Right atrium auricular region (tissue), 2 donors: Measurements from ENCODE around the gene GTF2H4. TPM values are rescaled to one million over a fixed set of nuclear protein-coding genes. Genes with fewer than 3 reads are reported as not detected.

Experiments used
- DNase-seq: peaks from one replicate; pipeline ENCODE4 v3.0.0-alpha.2; 2019; ENCODE audit warnings: low spot score
- H3K27ac ChIP-seq, 2 donors: fragments of 200-600 bp; sonication (generic); 1 replicate in 1 of 2; 2 replicates in 1 of 2; pipeline ENCODE4 v1.5.1; 2016 to 2019
- H3K27me3 ChIP-seq, 2 donors: fragments of 200-600 bp; sonication (generic); one replicate each; pipeline versions ENCODE4 v1.5.1 to v1.6.0; 2017 to 2019
- H3K36me3 ChIP-seq: fragments of 200-600 bp; sonication (generic); one replicate; pipeline ENCODE4 v1.5.1; 2016
- H3K4me1 ChIP-seq, 2 donors: fragments of 200-600 bp; sonication (generic); one replicate each; pipeline versions ENCODE4 v1.5.1 to v1.6.0; 2017 to 2019
- H3K4me3 ChIP-seq, 2 donors: fragments of 200-600 bp; sonication (generic); 1 replicate in 1 of 2; 2 replicates in 1 of 2; pipeline ENCODE4 v1.5.1; 2017 to 2019; ENCODE audit warnings: mild to moderate bottlenecking in 1 of 2, moderate library complexity in 1 of 2
- H3K9me3 ChIP-seq, 2 donors: fragments of 200-600 bp; sonication (generic); one replicate each; pipeline ENCODE4 v1.5.1; 2019
- CTCF ChIP-seq, 2 donors: fragments of 200-600 bp; sonication (generic); IDR thresholded peaks; one replicate each; pipeline ENCODE4 v1.5.1; 2019; ENCODE audit warnings: antibody characterized with exemption in 2 of 2
- total RNA-seq, 2 donors: library from RNA; depleted of rRNA; stranded (reverse); fragments of >200 nt; gene quantifications; one replicate each; pipeline ENCODE4 v1.1.0, GENCODE V29; 2016

The GTF2H4 gene
- total RNA-seq, 2 donors from 2014 or later = 3.6 to 4.0 TPM

GRCh38 chr6:30877419-30878262 lies 30.4 kb upstream of the GTF2H4 start:
- H3K4me3 ChIP-seq = peak overlapping the region; percentile 15 to 44
- peak overlapping the region; percentile 67 to 76 for H3K27ac ChIP-seq
- no peaks in the 10 kb centered on the region for H3K27me3 ChIP-seq
- TF ChIP-seq CTCF (IDR thresholded peaks at IDR 0.05) = peak; percentile 73 to 91
- H3K9me3 ChIP-seq = no peaks in the 10 kb centered on the region
- peaks cover 0 to 25% of the 10 kb centered on the region in 2 donors for H3K4me1 ChIP-seq
- no peaks in the 10 kb centered on the region for H3K36me3 ChIP-seq
- peak; percentile 96 for DNase-seq

DNA sequence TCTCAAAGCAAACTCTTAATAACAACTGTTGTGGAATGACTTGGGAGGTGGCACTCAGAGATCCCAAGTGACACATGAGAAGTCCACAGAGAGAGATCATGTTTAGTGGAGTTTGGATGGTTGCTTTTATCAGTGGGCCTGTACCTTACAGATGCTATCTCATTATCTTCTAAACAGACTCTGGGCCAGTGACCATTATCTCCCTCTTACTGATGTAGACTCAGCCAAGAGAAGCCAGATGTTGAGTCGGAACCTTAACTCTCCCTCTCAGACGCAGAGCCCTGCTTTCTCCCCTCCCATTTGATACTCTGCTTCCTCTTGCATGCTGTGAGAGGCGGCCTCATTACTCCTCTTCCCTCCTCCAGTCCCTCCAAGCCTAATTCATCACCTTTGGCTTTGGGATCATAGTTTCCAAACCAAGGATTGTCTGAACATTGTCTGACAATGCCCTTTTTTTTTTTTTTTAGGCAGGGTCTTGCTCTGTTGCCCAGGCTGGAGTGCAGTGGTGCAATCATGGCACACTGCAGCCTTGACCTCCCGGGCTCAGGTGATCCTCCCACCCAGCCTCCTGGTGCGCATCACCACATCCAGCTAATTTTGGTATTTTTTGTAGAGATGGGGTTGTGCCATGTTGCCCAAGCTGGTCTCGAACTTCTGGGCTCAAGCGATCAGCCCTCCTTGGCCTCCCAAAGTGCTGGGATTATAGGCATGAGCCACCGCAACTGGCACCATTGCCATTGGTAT lies 28.2 kb upstream of the GTF2H4 start:
- Histone ChIP-seq H3K9me3 (no peaks in the 10 kb centered on the region), H3K27me3 (no peaks in the 10 kb centered on the region), H3K4me3 (no peak overlapping the region), H3K27ac (no peak overlapping the region), H3K36me3 (no peaks in the 10 kb centered on the region), H3K4me1 (peaks cover 0 to 42% of the 10 kb centered on the region in 2 donors)
- DNase-seq = no peak
- TF ChIP-seq CTCF (IDR thresholded peaks at IDR 0.05) = no peak

DNA sequence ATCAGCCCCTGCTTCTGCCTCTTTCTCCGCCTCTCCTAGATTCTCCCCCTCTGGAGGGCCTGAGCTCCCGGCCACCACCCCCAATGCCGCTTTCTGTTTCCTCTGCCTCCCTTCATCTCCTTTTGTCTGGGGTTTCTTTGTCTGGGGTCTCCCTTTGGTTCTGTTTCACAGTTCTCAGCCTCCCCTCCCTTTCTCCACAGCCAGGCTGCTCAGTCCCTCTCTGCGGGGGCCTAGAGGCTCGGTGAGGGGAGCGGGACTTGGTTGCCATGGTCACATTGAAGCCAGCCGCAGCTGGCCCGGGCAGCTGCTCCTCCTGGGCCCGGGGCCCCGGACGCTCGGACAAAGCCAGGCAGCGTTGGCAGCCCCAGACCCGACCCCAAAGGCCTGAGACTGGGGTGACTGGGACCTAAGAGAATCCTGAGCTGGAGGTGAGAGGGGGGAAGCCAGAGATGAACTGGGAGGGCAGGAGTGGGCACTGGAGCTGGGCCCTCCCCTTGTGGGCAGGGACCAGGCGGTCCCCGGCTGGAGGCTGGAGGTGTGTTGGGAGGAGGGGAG lies 27.2 kb upstream of the GTF2H4 start:
- TF ChIP-seq CTCF (IDR thresholded peaks at IDR 0.05) = no peak
- Histone ChIP-seq H3K36me3 (no peaks in the 10 kb centered on the region), H3K9me3 (no peaks in the 10 kb centered on the region), H3K4me1 (peaks cover 0 to 51% of the 10 kb centered on the region in 2 donors), H3K27ac (no peak overlapping the region), H3K4me3 (no peak overlapping the region), H3K27me3 (no peaks in the 10 kb centered on the region)
- no peak for DNase-seq

DNA sequence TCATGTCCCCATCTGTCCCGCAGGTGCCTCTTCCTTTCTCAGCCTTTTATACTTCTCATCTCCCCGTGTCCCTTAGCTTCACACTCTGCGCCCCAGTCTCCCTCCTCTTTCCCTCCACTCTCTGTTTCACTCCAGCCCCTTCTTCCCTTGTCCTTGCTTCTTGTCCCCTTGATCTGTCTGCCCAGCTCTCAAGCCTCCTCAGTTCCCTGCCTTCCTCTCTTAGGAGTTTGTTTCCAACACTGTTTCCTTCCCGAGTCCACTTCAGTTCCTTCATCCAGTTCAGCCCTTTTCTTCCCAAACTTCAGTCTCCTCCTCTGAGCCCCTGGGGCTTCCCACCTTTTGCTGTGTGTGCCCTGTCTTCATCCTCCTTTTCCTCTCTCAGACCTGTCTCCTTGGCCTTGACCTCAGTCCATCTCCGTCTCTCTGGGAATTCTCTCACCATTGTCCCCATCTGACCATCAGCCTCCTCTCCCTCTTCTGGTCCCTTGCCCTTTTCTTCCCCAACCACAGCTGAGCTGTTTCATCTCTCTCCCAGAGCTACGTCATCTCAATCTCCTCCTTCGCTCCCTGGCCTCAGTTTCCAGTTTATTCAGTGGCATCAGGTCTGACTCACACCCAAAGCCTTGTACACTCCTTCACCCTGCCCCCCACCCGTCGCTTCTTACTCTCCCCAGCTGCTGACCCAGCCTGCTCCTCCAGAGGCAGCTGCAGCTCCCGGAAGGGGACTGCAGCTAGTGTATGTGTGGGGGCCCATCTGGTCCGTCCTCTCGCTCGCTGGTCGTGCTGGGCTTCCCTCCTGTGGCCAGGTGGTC lies 26.4 kb upstream of the GTF2H4 start:
- peaks cover 0 to 58% of the 10 kb centered on the region in 2 donors for H3K4me1 ChIP-seq
- DNase-seq = no peak
- TF ChIP-seq CTCF (IDR thresholded peaks at IDR 0.05) = no peak

GRCh38 chr6:30882204-30882758 lies 25.7 kb upstream of the GTF2H4 start:
- Histone ChIP-seq H3K27me3 (no peaks in the 10 kb centered on the region), H3K36me3 (no peaks in the 10 kb centered on the region), H3K4me3 (no peak overlapping the region), H3K27ac (peak overlapping the region; percentile 88 to 95), H3K4me1 (peaks cover 0 to 55% of the 10 kb centered on the region in 2 donors), H3K9me3 (no peaks in the 10 kb centered on the region)
- TF ChIP-seq CTCF (IDR thresholded peaks at IDR 0.05) = no peak
- DNase-seq = no peak

More for the DNA sequence above, 26.4 kb upstream of the GTF2H4 start:
- Histone ChIP-seq H3K27me3 (no peaks in the 10 kb centered on the region), H3K4me3 (no peak overlapping the region), H3K36me3 (no peaks in the 10 kb centered on the region), H3K27ac (peak overlapping the region; percentile 88 to 95), H3K9me3 (no peaks in the 10 kb centered on the region)
